Activated T-helper 1 cell treated with Interleukin-2 at 50 U/mL for 16 hours (primary cell): Measurements from ENCODE around the gene SLC16A10.
"Not testable (repeated sequence)": the region's sequence is repeated elsewhere in the genome, so short reads cannot be mapped to it uniquely, and the experiment has no call there.

Experiments used
- DNase-seq: peaks from one replicate; pipeline ENCODE4 v3.0.0-alpha.2; 2020; ENCODE audit warnings: low read depth

The SLC16A10 gene

GRCh38 chr6:111086685-111087084 is 618 bp upstream of the SLC16A10 start:
- no peak for DNase-seq

- DNase-seq = peak; percentile 28
Measured at GRCh38 chr6:111087871-111088667, 766 bp downstream of the SLC16A10 start.

GRCh38 chr6:111088668-111089003 is 1.3 kb downstream of the SLC16A10 start:
- DNase-seq = no peak

- DNase-seq = no peak
Measured at GRCh38 chr6:111090766-111091165, 3.5 kb downstream of the SLC16A10 start.

- no peak for DNase-seq
Measured at GRCh38 chr6:111091987-111092386, 4.7 kb downstream of the SLC16A10 start.

GRCh38 chr6:111095488-111095887 is 8.2 kb downstream of the SLC16A10 start:
- not testable (repeated sequence) for DNase-seq

GRCh38 chr6:111096246-111096645 is 8.9 kb downstream of the SLC16A10 start:
- DNase-seq = peak; percentile 19

- no peak for DNase-seq
Measured at GRCh38 chr6:111098597-111098996, 11.3 kb downstream of the SLC16A10 start.

- DNase-seq = no peak
Measured at GRCh38 chr6:111101987-111102386, 14.7 kb downstream of the SLC16A10 start.

GRCh38 chr6:111105578-111105977 is 18.3 kb downstream of the SLC16A10 start:
- no peak for DNase-seq

GRCh38 chr6:111107589-111107988 is 20.3 kb downstream of the SLC16A10 start:
- no peak for DNase-seq

GRCh38 chr6:111110036-111110435 is 22.7 kb downstream of the SLC16A10 start:
- DNase-seq = no peak

GRCh38 chr6:111113336-111114086 is 26.2 kb downstream of the SLC16A10 start:
- no peak for DNase-seq

GRCh38 chr6:111114087-111114443 is 26.8 kb downstream of the SLC16A10 start:
- DNase-seq = no peak

- no peak for DNase-seq
Measured at GRCh38 chr6:111114482-111114881, 27.2 kb downstream of the SLC16A10 start.

GRCh38 chr6:111118826-111119225 is 31.5 kb downstream of the SLC16A10 start:
- no peak for DNase-seq

GRCh38 chr6:111119571-111120329 is 32.4 kb downstream of the SLC16A10 start:
- no peak for DNase-seq

GRCh38 chr6:111121789-111122350 is 34.6 kb downstream of the SLC16A10 start:
- DNase-seq = no peak

- no peak for DNase-seq
Measured at GRCh38 chr6:111122458-111123286, 35.4 kb downstream of the SLC16A10 start.

GRCh38 chr6:111124406-111124805 is 37.1 kb downstream of the SLC16A10 start:
- DNase-seq = no peak

GRCh38 chr6:111129013-111129412 is 41.7 kb downstream of the SLC16A10 start:
- DNase-seq = no peak

GRCh38 chr6:111131018-111131417 is 43.7 kb downstream of the SLC16A10 start:
- DNase-seq = not testable (repeated sequence)
